ENCODE results near the gene HLA-DOB. TPM values are rescaled to one million over a fixed set of nuclear protein-coding genes. Genes with fewer than 3 reads are reported as not detected.

The HLA-DOB gene
- total RNA-seq, 2 donors from 2014 or later = not detected

DNA sequence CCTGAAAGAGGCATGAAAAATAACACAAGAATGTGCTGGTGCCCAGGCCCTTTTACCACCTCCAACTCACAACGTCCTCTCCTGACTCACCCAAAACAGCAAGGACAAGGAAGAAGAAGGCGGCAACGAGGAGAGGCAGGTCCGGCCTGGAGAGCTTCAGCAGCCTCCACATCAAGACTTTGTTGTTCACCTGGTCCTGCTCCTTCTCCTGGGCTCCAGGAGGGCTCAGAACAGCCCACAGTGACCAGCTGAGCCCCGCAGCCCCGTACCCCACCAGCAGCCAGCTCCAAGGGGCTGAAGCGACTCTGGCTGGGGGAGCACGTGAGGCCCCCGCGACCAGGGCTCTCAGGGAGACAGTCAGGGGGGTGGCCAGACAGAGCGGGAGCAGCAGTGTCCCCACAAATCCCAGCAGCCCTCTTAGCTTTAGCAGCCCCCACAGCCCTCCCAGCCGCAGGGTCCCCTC lies 20.9 kb upstream of the HLA-DOB start:
- Histone ChIP-seq H3K27me3 (ENCODE audit: control insufficient read depth, insufficient read depth, low read length, poor library complexity, severe bottlenecking) (peaks cover 75% of the 10 kb centered on the region), H3K9me3 (ENCODE audit: control insufficient read depth, low read length) (no peaks in the 10 kb centered on the region), H3K27ac (ENCODE audit: low read depth, low read length) (no peak overlapping the region), H3K9ac (ENCODE audit: extremely low read depth, low read length, poor library complexity, severe bottlenecking) (no peak overlapping the region), H3K4me1 (ENCODE audit: control insufficient read depth, insufficient read depth, low read length) (no peaks in the 10 kb centered on the region), H3K4me3 (ENCODE audit: low read length) (peak overlapping the region; percentile 84), H3K36me3 (ENCODE audit: control insufficient read depth, insufficient read depth, low read length) (no peaks in the 10 kb centered on the region)
- Mint-ChIP-seq H3K4me1 (peaks cover 4% of the 10 kb centered on the region), H3K4me3 (peak overlapping the region; percentile 69), H3K36me3 (ENCODE audit: low read depth) (no peaks in the 10 kb centered on the region), H3K27ac (no peak overlapping the region), H3K9me3 (no peaks in the 10 kb centered on the region), H3K27me3 (ENCODE audit: insufficient read depth) (peaks cover 54% of the 10 kb centered on the region)
- DNase-seq = no peak
- TF ChIP-seq, protein P1, sequence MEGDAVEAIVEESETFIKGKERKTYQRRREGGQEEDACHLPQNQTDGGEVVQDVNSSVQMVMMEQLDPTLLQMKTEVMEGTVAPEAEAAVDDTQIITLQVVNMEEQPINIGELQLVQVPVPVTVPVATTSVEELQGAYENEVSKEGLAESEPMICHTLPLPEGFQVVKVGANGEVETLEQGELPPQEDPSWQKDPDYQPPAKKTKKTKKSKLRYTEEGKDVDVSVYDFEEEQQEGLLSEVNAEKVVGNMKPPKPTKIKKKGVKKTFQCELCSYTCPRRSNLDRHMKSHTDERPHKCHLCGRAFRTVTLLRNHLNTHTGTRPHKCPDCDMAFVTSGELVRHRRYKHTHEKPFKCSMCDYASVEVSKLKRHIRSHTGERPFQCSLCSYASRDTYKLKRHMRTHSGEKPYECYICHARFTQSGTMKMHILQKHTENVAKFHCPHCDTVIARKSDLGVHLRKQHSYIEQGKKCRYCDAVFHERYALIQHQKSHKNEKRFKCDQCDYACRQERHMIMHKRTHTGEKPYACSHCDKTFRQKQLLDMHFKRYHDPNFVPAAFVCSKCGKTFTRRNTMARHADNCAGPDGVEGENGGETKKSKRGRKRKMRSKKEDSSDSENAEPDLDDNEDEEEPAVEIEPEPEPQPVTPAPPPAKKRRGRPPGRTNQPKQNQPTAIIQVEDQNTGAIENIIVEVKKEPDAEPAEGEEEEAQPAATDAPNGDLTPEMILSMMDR (conservative IDR thresholded peaks at IDR 0.05) = no peak
- 58% methylated on average over 12 of the region's 12 CpGs; no CpG with 5 or more reads in 1 of the 2 experiments for WGBS, 2 experiments (ENCODE audit: insufficient coverage in 1 of 2, insufficient read length in 1 of 2)

DNA sequence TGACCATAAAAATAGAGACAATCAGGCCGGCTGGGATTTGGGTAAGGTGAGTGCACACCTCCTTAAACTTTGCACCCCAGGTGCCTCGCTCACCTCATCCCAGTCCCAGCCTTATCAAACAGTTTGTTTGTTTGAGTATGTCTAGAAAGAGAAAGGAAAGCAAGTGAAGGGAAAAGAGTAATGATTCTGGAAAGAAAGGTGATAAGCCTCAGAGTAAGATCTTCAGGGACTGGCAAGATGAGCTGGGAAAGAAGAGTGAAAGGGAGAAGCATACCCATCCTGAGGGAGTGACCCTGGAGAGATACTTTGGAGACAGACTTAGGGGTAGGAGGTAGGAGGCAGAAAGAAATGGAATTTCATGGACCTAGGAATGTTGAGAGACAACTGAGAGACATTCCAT lies 20.1 kb upstream of the HLA-DOB start:
- WGBS, 2 experiments (ENCODE audit: insufficient coverage in 1 of 2, insufficient read length in 1 of 2) = 93% methylated on average over 2 of the region's 2 CpGs; no CpG with 5 or more reads in 1 of the 2 experiments
- Mint-ChIP-seq H3K27me3 (ENCODE audit: insufficient read depth) (peaks cover 45% of the 10 kb centered on the region), H3K9me3 (no peaks in the 10 kb centered on the region), H3K4me3 (no peak overlapping the region), H3K27ac (no peak overlapping the region), H3K36me3 (ENCODE audit: low read depth) (no peaks in the 10 kb centered on the region), H3K4me1 (peaks cover 4% of the 10 kb centered on the region)
- no peak overlapping the region for H3K4me3 ChIP-seq (ENCODE audit: low read length)
- H3K9ac ChIP-seq (ENCODE audit: extremely low read depth, low read length, poor library complexity, severe bottlenecking) = no peak overlapping the region
- H3K4me1 ChIP-seq (ENCODE audit: control insufficient read depth, insufficient read depth, low read length) = no peaks in the 10 kb centered on the region
- H3K27ac ChIP-seq (ENCODE audit: low read depth, low read length) = no peak overlapping the region
- H3K27me3 ChIP-seq (ENCODE audit: control insufficient read depth, insufficient read depth, low read length, poor library complexity, severe bottlenecking) = peaks cover 67% of the 10 kb centered on the region
- DNase-seq = no peak
- no peaks in the 10 kb centered on the region for H3K36me3 ChIP-seq (ENCODE audit: control insufficient read depth, insufficient read depth, low read length)
- H3K9me3 ChIP-seq (ENCODE audit: control insufficient read depth, low read length) = no peaks in the 10 kb centered on the region
- TF ChIP-seq, protein P1 (conservative IDR thresholded peaks at IDR 0.05) = no peak

DNA sequence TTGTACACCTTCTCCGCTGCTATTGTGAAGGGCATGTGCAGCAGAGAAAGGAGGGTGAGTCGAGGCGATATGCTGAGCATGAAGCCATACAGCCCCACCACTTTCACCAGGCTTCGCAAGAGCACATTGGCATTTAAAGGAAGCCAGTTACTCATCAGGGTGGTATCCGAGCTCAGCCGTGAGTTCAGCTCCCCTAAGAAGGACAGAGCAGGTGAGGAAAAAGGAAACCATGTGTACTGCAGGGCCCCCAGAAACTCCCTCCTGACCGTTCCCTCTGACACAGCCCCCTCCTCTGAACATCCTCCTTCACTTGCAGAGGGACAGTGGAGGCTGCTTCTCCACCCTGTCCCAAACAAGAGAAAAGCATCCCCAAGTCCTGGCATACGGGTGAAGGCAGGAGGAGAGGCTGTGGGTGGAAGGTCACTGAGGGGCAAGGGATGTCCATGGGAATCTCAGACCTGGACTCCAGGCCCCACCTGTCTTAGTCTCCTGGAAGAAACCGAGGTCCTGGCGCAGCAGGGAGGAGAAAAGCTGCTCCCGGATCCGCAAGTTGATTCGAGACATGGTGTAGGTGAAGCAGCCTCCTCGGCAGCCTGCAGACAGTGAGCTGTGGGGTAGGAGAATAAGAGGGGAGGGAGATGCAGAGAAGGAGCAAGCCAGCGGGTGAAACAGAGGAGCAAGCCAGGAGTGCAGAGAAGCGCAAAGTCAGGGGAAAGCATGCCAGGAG lies 18.5 kb upstream of the HLA-DOB start:
- WGBS, 2 experiments (ENCODE audit: insufficient coverage in 1 of 2, insufficient read length in 1 of 2) = 85 to 90% methylated on average over 9 to 16 of the region's 16 CpGs
- H3K27me3 ChIP-seq (ENCODE audit: control insufficient read depth, insufficient read depth, low read length, poor library complexity, severe bottlenecking) = peaks cover 52% of the 10 kb centered on the region
- no peaks in the 10 kb centered on the region for H3K9me3 Mint-ChIP-seq
- TF ChIP-seq, protein P1 (conservative IDR thresholded peaks at IDR 0.05) = no peak
- no peak overlapping the region for H3K4me3 Mint-ChIP-seq
- no peaks in the 10 kb centered on the region for H3K9me3 ChIP-seq (ENCODE audit: control insufficient read depth, low read length)
- H3K9ac ChIP-seq (ENCODE audit: extremely low read depth, low read length, poor library complexity, severe bottlenecking) = no peak overlapping the region
- H3K36me3 ChIP-seq (ENCODE audit: control insufficient read depth, insufficient read depth, low read length) = no peaks in the 10 kb centered on the region
- no peak overlapping the region for H3K4me3 ChIP-seq (ENCODE audit: low read length)
- H3K27ac ChIP-seq (ENCODE audit: low read depth, low read length) = no peak overlapping the region
- no peak for DNase-seq
- H3K27ac Mint-ChIP-seq = no peak overlapping the region
- peaks cover 34% of the 10 kb centered on the region for H3K27me3 Mint-ChIP-seq (ENCODE audit: insufficient read depth)
- peaks cover 4% of the 10 kb centered on the region for H3K4me1 Mint-ChIP-seq
- H3K36me3 Mint-ChIP-seq (ENCODE audit: low read depth) = no peaks in the 10 kb centered on the region
- H3K4me1 ChIP-seq (ENCODE audit: control insufficient read depth, insufficient read depth, low read length) = no peaks in the 10 kb centered on the region
